ENCODE measurements around the gene TXK.

TXK gene

DNA sequence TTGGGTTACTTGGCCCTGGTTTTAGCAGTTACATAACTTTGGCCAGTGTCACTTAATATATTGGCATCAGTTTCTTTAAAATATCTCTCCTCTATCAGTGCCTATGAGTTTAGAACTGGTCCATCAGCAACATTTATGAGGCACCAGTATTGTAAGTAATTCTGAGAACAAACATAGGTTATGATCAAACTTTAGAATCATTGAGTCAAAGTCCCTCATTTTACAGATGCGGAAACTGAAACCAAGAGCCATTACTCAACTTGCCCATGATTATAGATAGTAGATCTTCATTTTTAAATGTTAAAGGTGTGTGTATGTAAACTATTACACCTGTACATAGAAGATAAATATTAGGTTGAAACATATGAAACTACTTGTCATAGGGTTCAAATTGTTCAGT is 113.0 kb downstream of the TXK start:
- DNase-seq (ENCODE audit: low read depth in 2 of 2): no peak

DNA sequence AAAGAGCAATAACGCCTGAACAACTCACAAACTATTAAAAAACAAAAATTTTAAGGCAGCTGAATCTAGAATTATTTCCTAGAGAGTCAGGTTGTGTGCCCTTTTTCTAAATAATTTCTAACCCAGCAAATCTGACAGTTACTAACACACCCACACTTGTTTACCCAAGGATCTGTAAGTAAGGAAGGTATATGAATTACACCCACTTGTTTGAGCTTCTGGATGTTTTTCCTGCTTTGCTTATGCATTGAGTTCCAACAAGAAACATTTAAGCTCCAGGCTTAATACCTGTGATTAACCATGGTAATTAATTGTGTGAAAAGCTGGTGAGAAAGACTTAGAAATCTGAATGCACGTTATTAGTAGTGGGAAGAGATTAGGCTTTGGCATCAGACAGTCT is 115.9 kb downstream of the TXK start:
- no peak for DNase-seq (ENCODE audit: low read depth in 2 of 2)

DNA sequence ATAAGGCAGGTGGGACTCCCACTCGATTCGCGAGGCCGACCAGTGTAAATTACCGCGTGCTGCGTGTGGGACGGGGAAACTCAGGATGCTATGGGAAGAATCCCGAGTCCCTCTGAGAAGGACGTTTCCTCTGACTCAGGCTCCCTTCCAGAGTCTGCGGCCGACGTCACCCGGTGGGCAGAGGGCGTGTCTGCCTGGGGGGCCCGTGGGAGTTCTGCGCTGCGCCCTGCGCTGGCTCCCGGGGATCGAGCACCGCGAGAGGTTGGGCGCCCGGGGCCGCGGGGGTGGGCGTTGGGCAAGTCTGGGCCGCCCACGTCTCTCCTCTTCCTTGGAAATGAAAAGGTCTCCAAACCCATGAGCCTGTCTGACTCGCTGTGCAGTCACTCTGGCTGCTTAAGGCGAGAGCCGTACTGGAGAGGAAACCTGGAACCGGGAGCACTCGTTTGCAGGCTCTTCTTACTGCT is 116.9 kb downstream of the TXK start:
- DNase-seq (ENCODE audit: low read depth in 2 of 2): peak; percentile 41 to 45

Data from stimulated activated CD4-positive, alpha-beta T cell treated with anti-CD3 and anti-CD28 coated beads, Interleukin-1b, Interleukin-23, amount 100 ng/mL, for 4 hours (primary cell).